Stimulated activated CD8-positive, alpha-beta memory T cell treated with anti-CD3 and anti-CD28 coated beads, Interleukin-15, amount 100 ng/mL, for 1 hour (primary cell): Measurements from ENCODE around the gene DNAH8.
"Not testable (repeated sequence)": the region's sequence is repeated elsewhere in the genome, so short reads cannot be mapped to it uniquely, and the experiment has no call there.

Source experiments
- DNase-seq: peaks from one replicate; pipeline ENCODE4 v3.0.0-alpha.2; 2020; ENCODE audit warnings: low read depth

DNAH8 gene

DNA sequence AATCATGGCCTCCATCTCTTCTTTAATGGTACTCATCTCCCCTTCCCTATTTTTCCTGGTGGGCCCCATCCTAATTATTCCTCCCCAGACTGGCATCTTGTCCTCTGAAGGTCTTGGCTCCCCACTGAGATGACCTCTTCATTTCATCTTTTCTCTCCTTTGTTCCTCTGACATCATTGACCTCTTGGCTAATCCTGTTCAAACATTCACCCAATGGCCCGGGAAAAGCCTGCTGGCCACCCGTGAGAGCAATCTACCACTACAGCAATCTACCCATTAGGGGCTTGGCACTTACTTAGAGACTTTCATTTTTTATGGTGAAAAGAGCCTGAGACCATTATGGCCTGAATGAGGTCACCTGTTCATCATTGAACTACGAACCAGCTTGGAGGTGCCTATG lies 130.8 kb downstream of the DNAH8 start:
- no peak for DNase-seq

DNA sequence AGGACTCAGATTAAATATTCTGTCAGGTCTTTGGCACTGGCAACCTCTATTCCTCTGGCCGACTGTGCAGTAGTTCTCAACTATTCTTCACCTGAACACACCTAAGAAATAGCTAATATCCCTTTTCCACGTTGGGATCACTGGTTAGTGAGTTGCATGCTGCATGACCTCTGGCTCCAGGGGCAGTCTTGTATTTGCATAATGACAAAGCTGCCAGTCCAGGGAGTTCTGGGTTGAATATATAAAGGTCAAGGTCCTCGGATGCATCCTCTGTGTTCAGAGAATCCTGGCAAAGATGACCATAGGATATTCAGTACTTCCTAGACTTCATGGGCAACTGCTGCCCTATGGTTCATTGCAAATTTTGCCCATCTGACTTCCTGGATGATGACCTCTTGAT lies 131.2 kb downstream of the DNAH8 start:
- no peak for DNase-seq

DNA sequence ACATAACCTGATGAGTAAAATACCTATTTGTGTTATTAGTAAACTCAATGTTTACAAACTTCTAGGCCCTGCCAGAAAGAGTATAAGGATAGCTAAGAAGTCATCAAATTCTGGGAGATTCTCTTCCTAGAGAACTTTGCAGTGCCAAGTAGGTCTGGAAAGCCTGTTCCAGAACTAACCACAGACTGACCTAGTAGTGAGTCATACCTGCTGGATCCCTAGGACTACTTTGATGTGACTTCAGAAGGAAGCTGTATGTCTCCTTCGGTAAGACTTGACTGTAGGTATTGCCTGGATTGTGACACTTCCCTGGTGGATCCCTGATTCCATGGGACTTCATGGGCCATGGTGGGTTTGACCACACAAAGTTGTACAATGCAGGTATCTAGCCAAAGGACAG lies 131.7 kb downstream of the DNAH8 start:
- no peak for DNase-seq

DNA sequence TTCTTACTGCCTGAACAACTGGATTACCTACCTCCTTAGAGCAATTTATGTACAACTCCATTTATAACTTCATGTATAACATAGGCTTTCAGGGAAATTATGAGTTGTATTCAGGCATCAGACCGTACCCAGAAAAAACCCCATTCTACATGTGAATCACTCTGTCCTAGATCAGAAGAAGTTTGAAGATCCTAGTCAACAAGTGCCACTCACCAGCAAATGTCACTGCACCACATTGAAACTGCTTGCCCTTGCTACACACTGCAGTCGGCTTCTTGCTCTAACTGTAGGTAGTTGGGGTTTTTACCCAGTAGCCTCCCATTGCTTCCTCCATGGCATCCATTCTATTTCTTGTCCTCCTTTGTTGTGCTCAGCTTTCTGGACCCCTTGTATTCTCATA lies 132.4 kb downstream of the DNAH8 start:
- no peak for DNase-seq

DNA sequence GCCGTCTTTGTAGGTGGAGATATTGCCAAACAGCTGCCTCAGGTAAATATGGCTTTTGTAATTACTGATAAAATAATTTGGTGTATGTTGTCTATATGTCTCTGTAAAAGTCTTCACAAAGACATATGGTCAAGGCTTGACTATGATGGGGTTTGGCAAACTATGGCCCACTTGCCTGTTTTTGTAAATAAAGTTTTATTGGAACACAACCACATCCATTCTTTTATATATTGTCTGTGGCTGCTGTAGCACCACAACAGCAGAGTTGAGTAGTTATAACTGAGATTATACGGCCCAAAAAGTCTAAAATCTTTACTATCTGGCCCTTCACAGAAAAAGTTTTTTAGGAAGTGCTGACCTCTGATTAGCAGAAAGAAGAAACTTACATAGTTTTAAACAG lies 133.6 kb downstream of the DNAH8 start:
- DNase-seq = no peak

DNA sequence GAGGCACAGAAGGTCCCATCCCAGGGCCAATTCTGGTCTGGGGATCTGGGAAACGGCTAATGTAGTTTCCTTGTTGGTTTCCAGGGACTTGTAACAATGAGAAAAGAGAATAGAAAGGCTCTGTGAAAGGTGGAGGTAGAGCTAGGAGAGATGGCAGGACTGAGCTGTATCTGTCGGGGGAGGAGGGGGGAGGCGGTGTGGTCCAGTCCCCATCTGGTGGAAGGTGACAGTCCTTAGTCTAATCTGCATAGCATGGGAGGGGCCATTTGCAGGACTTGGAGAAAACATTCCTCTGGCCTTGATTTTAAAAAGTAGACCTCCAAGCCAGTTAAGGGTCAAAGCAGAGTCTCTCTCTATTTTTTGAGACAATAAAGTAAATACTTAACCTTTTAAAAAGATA lies 137.1 kb downstream of the DNAH8 start:
- no peak for DNase-seq

DNA sequence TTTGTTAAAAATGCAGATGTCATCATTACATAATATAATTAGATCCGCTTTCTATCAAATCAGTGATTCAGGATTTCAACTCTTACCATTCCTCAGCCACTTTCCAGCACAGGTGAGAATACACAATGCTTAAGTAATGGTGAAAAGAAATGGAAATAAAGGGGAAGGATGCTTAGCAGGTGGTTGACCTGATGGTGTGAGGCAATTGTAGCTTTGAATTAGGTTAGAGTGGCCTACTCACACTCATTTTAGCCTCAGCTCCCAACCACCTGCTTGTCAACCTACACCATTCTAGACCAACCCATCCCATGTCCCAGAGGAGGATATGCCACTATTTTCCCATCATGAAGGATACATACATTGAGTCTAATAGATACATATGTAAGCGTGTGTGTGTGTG lies 138.1 kb downstream of the DNAH8 start:
- DNase-seq = no peak

DNA sequence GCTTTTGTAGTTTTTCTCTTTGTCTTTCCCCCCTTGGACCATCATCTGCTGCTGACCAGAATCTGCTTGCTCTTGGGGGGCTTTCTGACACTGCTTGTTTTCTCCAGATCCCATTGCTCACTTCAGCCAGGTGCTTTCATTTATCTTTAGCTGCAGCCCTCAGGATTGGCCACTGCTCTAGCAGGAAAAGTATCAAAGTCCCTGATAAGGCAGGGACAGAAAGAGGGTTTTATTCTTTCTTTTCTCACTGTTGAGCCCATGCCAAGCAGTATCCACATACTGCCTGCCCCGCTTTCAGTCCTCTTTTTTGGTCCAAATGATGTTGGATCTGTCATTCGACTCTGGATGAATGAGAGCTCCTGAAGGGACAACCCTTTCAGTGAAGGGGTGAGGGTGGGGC lies 141.4 kb downstream of the DNAH8 start:
- no peak for DNase-seq

DNA sequence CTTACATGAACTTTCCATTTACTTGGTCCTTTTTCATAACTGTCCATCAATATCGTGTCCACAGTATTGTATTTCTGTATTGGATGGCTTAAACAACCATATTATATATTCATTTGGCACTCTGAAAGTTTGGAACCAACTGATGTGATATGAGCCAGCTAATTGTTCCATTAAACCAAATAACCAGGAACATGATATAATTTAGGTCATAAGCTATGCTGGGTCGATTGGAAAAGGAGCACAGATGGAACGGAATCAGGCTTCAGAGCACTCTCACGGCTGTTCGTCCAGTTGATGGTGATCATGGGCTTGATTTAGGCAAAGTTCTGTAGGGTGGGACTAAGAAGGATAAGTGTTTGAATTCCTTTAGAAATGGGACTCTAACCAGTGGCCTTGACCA lies 142.7 kb downstream of the DNAH8 start:
- DNase-seq = no peak

DNA sequence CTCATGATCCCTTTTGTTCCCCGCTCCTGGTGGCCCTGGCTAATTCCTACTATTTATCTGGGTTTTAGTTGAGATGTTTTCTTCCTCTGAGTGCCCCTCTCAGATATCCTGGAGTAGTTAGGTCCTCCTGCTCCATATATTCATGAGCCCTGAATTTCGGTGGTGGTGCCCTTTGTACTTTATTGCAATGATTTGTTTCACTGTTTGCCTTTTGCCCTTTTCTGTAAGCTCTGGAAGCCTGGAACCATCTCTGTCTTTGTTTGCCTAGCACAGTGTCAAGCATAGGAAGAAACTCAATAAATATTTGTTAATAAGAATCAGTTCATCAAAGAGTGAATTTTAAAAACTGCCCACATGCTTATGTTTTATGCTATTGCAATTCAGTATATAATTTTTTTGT lies 144.9 kb downstream of the DNAH8 start:
- DNase-seq = no peak

DNA sequence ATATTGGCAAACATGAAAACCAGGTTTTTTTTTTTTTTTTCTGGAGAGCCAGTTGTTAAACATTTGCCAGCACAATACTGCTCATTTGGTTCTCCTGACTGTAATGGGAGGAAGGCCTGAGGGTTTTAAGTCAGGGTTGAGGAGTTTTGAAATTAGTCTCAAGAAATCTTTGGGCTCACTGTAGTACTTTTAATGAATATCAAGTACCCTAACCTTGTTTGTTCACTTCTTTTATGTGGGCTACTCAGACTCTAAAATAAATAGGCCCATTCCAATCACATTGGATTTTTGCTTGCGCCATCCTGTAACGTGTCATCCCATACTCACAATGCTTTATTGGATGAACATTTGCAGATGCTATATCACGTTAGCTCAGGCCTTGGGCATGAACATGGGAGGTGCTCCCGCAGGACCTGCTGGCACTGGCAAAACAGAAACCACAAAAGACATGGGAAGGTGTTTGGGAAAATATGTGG lies 146.9 kb downstream of the DNAH8 start:
- no peak for DNase-seq

DNA sequence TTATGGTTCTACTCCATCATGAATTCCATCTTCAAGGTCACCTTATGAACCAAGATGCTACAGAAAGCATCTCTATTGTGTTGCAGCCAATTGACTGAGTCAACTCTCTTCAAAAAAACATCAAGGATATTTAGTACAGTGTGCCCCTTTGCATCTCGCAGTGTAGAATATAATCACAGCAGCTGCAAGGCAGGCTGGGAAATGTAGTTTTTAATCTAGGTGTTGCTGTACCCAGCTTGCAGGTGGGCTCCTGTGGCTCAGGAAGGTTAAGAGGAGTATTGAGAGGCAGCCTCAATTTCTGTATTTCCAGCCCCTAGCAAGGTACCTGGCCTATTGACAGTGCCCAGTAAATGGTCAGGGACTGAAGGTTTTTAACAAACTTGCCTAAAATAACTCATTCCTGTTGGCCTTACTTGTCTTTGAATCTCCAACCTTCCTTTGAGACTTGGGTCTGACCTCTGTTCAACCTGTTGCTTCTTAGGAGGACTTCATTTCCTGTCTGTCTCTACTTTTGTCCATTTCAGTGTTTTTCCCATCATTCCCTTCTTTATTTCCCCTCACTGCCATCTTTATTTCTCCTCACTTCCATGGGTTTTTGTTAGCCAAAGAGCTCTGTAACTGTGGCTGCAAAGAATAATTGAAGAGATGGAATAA lies 150.5 kb downstream of the DNAH8 start:
- no peak for DNase-seq

DNA sequence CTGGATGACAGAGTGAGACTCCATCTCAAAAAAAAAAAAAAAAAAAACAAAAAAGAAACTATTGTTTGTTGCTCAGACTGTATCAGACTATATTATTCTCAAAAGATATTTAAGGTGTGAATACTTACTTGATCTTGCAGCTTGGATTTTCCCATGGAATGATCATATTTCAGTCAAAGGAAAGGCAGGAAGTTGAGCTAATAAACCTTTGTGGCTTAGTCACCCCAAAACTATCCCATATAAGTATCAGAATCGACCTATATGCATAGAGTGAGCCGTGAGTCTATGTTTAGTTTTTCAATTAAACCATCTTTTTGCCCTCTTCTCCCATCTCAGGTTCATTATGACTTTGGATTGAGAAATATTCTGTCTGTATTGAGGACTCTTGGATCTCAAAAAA lies 152.6 kb downstream of the DNAH8 start:
- no peak for DNase-seq

DNA sequence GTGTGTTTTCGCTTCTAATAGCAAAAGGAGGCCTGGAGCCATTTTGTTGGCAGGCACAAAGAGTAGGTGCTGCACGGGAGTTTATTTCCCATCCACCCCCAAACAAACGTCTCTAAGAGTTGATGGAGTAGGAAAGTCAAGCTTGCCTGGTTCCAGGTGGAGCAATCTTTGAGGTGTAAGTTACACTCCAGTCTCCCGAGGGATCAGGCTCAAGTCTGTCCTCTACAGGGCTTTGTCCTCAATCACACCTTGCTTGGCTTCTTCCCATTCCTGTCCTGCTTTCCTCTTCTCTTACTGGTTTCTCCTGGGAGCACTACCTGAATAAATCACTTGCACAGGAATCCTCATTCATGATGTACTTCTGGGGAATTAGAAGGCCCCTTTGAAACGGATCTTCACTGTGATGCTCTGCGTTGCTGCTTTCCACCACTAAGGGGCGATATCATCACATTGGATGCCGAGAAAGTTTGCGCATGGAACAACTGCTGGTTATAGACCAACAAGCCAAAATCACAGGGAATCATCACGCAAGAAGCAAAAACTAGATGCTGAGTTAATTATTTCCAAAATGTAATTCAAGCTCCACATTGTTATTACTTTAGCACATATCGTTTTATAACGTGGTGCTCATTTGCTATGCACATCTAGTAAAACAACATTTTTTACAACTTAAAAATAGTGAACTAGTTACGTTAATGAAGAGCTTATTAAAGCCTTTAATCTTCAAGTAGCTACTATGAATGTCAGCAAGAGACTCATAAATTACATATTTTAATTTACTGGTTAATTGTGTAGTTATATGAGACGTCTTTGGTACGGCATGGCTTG lies 156.8 kb downstream of the DNAH8 start:
- peak; percentile 23 for DNase-seq

DNA sequence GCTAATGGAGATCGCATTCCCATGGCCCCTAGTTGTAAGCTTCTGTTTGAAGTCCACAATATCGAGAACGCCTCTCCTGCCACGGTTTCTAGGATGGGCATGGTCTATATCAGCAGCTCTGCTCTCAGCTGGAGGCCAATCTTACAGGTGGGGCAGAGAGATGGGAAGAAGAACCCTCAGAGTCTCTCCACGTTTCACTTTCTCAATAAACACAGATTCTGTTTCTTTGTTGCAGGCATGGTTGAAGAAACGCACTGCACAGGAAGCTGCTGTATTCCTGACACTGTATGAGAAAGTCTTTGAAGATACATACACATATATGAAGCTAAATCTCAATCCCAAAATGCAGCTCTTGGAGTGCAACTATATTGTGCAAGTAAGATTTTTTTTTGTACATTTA lies 157.9 kb downstream of the DNAH8 start:
- DNase-seq = no peak

DNA sequence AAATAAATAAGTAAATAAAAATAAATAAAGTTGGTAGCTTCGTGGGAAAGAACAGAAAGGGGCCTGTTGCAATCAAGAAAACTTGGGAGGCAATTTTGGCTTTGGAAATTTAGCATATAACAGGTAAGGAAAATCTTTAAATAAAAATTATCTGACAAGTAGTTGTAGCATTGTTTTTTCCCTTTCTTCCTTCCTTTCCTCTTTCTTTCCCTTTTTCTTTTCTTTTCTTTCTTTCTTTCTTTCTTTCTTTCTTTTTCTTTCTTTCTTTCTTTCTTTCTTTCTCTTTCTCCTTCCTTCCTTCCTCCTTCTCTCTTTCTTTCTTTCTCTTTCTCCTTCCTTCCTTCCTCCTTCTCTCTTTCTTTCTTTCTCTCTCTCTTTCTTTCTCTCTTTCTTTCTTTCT lies 158.7 kb downstream of the DNAH8 start:
- not testable (repeated sequence) for DNase-seq

DNA sequence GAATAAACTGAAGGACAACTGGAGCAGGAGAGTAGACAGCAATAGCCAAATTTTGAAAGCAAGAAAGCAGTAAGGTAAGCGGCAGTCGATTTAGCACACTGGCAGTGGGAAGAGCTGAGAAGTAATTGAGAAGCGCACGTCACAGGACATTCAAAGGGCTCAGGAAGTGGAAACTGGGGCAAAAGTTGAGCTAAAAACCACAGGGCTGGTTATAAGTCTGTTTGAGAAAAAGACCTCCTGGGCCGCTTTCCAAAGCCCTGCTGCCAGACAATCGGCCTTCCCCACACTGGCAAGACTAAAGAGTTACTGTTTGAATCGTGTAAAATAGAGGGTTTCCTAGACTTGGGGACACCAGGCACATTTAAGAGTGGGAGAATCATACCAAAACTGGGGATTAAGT lies 161.4 kb downstream of the DNAH8 start:
- DNase-seq = no peak

DNA sequence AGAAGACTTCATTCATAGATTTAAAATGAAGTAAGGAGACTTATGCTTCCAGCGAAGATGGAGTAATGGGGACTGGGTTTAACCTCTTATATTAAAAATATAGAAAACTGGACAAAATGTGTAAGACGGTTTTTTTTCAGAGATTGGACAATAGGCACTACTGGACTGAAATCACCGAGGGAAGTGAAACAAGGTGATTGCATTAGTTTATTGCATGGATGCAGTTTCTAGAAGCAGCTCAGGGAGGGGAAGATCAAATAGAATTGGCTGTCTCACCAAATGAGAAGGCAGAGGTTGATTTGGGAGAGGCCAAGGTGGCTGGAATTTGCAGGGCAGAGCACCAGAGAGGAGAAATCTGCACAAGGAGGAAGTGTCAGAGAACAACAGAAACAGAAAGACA lies 162.6 kb downstream of the DNAH8 start:
- DNase-seq = no peak

DNA sequence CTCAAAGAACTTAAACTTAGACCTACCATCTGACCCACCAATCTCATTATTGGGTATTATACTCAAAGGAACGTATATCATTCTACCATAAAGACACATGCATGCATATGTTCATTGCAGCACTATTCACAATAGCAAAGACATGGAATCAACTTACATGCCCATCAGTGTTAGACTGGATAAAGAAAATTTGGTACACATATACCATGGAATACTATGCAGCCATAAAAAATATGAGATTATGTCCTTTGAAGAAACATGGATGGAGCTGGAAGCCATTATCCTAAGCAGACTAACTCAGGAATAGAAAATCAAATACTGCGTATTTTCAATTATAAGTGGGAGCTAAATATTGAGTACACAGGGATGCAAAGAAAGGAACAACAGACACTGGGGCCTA lies 167.0 kb downstream of the DNAH8 start:
- no peak for DNase-seq

DNA sequence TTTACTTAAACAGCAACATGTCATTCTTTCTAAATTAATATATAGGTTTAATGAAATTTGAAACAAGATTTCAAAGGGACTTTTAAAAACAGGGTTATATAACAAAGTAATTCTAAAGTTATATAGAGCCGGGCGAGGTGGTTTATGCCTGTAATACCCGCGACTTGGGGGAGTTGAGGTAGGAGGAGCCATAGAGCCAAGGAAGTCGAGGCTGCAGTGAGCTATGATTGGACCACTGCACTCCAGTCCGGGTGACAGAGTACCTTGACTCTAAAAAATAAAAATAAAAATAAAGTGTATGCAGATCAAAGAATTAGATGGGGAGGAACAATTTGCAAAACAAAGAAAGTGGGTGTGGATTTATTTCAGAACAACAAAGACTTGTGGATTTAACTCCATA lies 182.4 kb downstream of the DNAH8 start:
- no peak for DNase-seq

DNA sequence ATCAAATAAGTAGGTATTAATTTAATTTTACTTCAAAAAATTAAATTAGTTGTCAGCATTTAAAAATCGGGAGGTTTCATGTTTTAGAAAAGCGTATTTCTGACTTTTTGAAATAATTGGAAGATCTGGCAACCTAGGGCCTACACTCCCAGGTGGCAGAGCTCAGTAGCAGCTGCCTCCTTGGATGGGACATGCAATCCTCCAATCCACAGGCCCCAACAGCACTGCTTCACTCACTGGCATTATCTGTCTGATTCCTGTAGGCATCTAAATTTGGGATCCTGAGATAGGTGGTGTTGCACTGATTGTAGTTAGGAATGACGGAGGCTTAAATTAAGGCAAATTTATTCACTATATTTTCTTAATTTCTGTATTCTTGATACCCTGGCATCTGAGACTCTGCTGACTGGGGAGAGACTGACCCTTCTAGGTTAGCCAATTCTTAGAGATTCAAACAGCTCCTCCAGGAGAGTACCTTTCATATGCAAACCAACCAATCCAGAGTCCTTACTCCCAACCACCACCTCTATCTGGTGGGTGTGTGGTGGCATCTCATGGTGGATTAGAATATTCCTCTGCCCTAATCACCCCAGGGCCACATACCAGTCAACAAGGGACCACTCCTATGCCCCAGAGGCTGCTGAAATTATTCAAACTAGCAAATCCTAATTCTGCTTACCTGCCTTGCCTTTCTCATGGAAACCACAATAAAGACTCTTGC lies 186.9 kb downstream of the DNAH8 start:
- no peak for DNase-seq

DNA sequence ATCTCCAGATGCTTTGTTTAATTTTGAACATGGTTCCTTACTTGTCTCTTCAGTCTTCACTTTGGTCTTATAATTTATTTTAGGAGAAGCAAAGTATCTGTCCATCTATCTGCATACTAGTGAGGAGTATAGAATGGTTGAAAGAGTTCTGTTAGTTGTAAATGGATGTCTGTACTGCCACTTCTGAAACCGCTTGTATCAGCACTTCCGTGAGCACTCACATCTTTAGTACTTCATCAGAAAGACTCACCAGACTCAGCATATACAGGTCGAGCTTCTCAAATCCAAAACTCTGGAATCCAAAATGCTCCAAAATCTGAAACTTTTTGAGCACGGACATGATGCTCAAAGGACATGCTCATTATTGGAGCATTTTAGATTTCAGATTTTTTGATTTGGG lies 191.5 kb downstream of the DNAH8 start:
- DNase-seq = no peak

DNA sequence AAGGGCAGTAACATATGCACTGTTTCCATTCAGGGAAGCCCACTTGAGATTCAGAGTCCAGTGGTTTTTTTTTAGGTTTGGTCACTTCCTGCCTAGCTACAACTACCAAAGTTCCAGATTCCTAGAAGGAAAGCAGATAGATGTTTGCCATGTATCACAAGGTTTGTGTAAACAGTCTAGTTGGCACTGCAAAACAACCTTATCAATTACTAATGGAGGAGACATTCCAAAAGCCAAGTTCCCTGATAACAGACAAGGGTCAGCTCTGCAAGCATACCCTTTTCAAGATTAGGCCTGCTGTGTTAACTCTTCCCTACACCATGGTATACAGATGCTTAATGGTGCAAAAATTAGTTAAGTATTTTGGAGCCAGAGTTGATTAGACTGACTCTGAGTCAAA lies 192.2 kb downstream of the DNAH8 start:
- no peak for DNase-seq
